HepG2 (cell line): Measurements from ENCODE around the gene SH3TC2.

Experiments used
- ETV6 ChIP-seq: sonication (generic); formaldehyde crosslinking; conservative IDR thresholded peaks from 2 replicates; pipeline ENCODE4 v1.4.0; 2020; ENCODE audit warnings: missing genetic modification reagents
- HMGXB3 ChIP-seq: sonication (generic); formaldehyde crosslinking; IDR thresholded peaks from 2 replicates; pipeline ENCODE4 v1.4.0; 2020; ENCODE audit warnings: missing genetic modification reagents, borderline replicate concordance
- MED8 ChIP-seq: sonication (generic); formaldehyde crosslinking; IDR thresholded peaks from 2 replicates; pipeline ENCODE4 v1.8.1; 2023; ENCODE audit warnings: mild to moderate bottlenecking, missing genetic modification reagents; ENCODE audit not compliant: insufficient replicate concordance
- NR2C2 ChIP-seq: sonication (generic); formaldehyde crosslinking; IDR thresholded peaks from 2 replicates; pipeline ENCODE4 v1.4.0; 2020; ENCODE audit warnings: missing genetic modification reagents, mild to moderate bottlenecking, moderate library complexity, borderline replicate concordance
- POLR2A ChIP-seq, 2 experiments: IDR thresholded peaks; 2 replicates each; pipeline ENCODE4 v1.6.1; 2011; ENCODE audit warnings: low read depth in 2 of 2, low read length in 2 of 2, mild to moderate bottlenecking in 1 of 2, moderate library complexity in 1 of 2; ENCODE audit not compliant: insufficient read depth in 1 of 2
- SUZ12 ChIP-seq: fragments of 150-350 bp; IDR thresholded peaks from 2 replicates; pipeline ENCODE4 v1.6.1; 2014; ENCODE audit warnings: low read depth, low read length
- THYN1 ChIP-seq: sonication (generic); formaldehyde crosslinking; IDR thresholded peaks from 2 replicates; pipeline ENCODE4 v1.8.1; 2023; ENCODE audit warnings: low read depth, mild to moderate bottlenecking, moderate library complexity, missing genetic modification reagents, borderline replicate concordance
- TMF1 ChIP-seq: sonication (generic); formaldehyde crosslinking; IDR thresholded peaks from 2 replicates; pipeline ENCODE4 v1.8.1; 2022; ENCODE audit warnings: low read depth, missing genetic modification reagents
- ZNF274 ChIP-seq: sonication (generic); formaldehyde crosslinking; IDR thresholded peaks from 2 replicates; pipeline ENCODE4 v1.5.1; 2020; ENCODE audit warnings: mild to moderate bottlenecking, missing genetic modification reagents
- ZNF318 ChIP-seq: sonication (generic); formaldehyde crosslinking; IDR thresholded peaks from 2 replicates; pipeline ENCODE4 v1.4.0; 2020; ENCODE audit warnings: mild to moderate bottlenecking, missing genetic modification reagents
- ZNF354B ChIP-seq: sonication (generic); formaldehyde crosslinking; IDR thresholded peaks from 2 replicates; pipeline ENCODE4 v1.8.0; 2022; ENCODE audit warnings: mild to moderate bottlenecking, missing genetic modification reagents
- ZNF777 ChIP-seq: sonication (generic); formaldehyde crosslinking; IDR thresholded peaks from 2 replicates; pipeline ENCODE4 v1.4.0; 2020; ENCODE audit warnings: missing genetic modification reagents
- TF ChIP-seq, protein P1 (sequence below): sonication (generic); formaldehyde crosslinking; IDR thresholded peaks from 2 replicates; pipeline ENCODE4 v1.8.0; 2022; ENCODE audit warnings: mild to moderate bottlenecking, missing genetic modification reagents; ENCODE audit not compliant: insufficient replicate concordance

DNA sequence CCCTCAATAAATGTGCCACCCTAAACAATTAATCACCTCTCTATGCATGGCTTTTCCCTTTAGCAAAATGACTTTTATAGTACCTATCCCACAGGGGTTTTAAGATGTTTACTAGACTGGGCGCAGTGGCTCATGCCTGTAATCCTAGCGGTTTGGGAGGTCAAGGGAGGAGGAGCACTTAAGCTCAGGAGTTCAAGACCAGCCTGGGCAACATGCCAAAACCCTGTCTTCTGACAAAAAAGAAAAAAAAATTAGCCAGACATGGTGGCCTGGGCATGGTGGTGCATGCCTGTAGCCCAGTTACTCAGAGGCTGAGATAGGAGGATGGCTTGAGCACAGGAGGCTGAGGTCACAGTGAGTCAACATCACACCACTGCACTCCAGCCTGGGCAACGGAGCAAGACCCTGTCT is 13.5 kb downstream of the SH3TC2 start:
- TF ChIP-seq ZNF354B (CRISPR knock-in tag), result no peak
- TF ChIP-seq HMGXB3 (CRISPR knock-in tag), result no peak
- TF ChIP-seq ZNF274 (CRISPR knock-in tag), result no peak
- TF ChIP-seq ZNF318 (CRISPR knock-in tag), result no peak
- no peak for TF ChIP-seq SUZ12
- no peak for TF ChIP-seq THYN1 (CRISPR knock-in tag)
- TF ChIP-seq ETV6 (CRISPR knock-in tag), result no peak
- TF ChIP-seq NR2C2 (CRISPR knock-in tag), result no peak
- TF ChIP-seq, protein P1, sequence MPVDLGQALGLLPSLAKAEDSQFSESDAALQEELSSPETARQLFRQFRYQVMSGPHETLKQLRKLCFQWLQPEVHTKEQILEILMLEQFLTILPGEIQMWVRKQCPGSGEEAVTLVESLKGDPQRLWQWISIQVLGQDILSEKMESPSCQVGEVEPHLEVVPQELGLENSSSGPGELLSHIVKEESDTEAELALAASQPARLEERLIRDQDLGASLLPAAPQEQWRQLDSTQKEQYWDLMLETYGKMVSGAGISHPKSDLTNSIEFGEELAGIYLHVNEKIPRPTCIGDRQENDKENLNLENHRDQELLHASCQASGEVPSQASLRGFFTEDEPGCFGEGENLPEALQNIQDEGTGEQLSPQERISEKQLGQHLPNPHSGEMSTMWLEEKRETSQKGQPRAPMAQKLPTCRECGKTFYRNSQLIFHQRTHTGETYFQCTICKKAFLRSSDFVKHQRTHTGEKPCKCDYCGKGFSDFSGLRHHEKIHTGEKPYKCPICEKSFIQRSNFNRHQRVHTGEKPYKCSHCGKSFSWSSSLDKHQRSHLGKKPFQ (CRISPR knock-in tag), result no peak
- no peak for TF ChIP-seq ZNF777
- TF ChIP-seq MED8 (CRISPR knock-in tag), result no peak
- no peak for TF ChIP-seq TMF1
- no peak for TF ChIP-seq POLR2A (IDR thresholded peaks at IDR 0.05; ENCODE audit: insufficient read depth in 1 of 2, low read depth in 2 of 2, low read length in 2 of 2)
